PC-3 (cell line): ENCODE measurements around the gene RPS26. TPM values are rescaled to one million over a fixed set of nuclear protein-coding genes. Genes with fewer than 3 reads are reported as not detected.

Experiments
- ATAC-seq: fragments of 200-7000 bp; cut with Tn5 transposase; 2 replicates; pipeline ENCODE4 v1.9.1; 2020; ENCODE audit warnings: mild to moderate bottlenecking, moderate library complexity
- BruUV-seq: library from RNA; stranded (reverse); fragments of 400-500 nt; replicated peaks from 2 replicates; lab custom pipeline; 2021; lab: Mats Ljungman, UMichigan
- CTCF ChIA-PET: fragments of 300-600 bp; sonication (Branson Sonifier 250); formaldehyde crosslinking; loops from one replicate; lab custom pipeline; 2022; ENCODE audit warnings: antibody characterized with exemption; lab: Charles Lee
- POLR2A ChIA-PET: fragments of 300-600 bp; sonication (Branson Sonifier 250); formaldehyde crosslinking; loops from one replicate; lab custom pipeline; 2022; ENCODE audit warnings: antibody characterized with exemption; ENCODE audit not compliant: unreplicated experiment; lab: Charles Lee
- DNase-seq: peaks from one replicate; pipeline ENCODE4 v3.0.0-alpha.2; 2015
- H2AFZ ChIP-seq: fragments of 300-600 bp; sonication (generic); 2 replicates; pipeline ENCODE4 v1.6.0; 2016; ENCODE audit warnings: antibody characterized with exemption, low read length
- H3F3A ChIP-seq: fragments of 300-600 bp; sonication (generic); one replicate; pipeline ENCODE4 v1.6.0; 2017; ENCODE audit warnings: antibody characterized with exemption, low read length, control low read depth, mild to moderate bottlenecking; ENCODE audit not compliant: unreplicated experiment
- H3K27ac ChIP-seq: fragments of 300-600 bp; sonication (generic); 2 replicates; pipeline ENCODE4 v1.5.1; 2016; ENCODE audit warnings: mild to moderate bottlenecking, low read length
- H3K27me3 ChIP-seq: fragments of 300-600 bp; sonication (generic); 2 replicates; pipeline ENCODE4 v1.6.1; 2016; ENCODE audit warnings: low read length, mixed read lengths
- H3K36me3 ChIP-seq: fragments of 300-600 bp; sonication (generic); 2 replicates; pipeline ENCODE4 v1.6.1; 2016; ENCODE audit warnings: low read depth, mixed run types, low read length, mixed read lengths
- H3K4me1 ChIP-seq: fragments of 300-600 bp; sonication (generic); 2 replicates; pipeline ENCODE4 v1.5.1; 2016; ENCODE audit warnings: low read length; ENCODE audit not compliant: insufficient read depth
- H3K4me2 ChIP-seq: fragments of 300-600 bp; sonication (generic); 2 replicates; pipeline ENCODE4 v1.6.0; 2016; ENCODE audit warnings: low read length
- H3K4me3 ChIP-seq: fragments of 300-600 bp; sonication (generic); 2 replicates; pipeline ENCODE4 v1.5.1; 2016; ENCODE audit warnings: mild to moderate bottlenecking, low read length, mixed read lengths
- H3K79me2 ChIP-seq: fragments of 300-600 bp; sonication (generic); 2 replicates; pipeline ENCODE4 v1.6.1; 2017; ENCODE audit warnings: low read length, mixed read lengths
- H3K9ac ChIP-seq: fragments of 300-600 bp; sonication (generic); 2 replicates; pipeline ENCODE4 v1.6.0; 2016; ENCODE audit warnings: mild to moderate bottlenecking, low read length
- H3K9me2 ChIP-seq: fragments of 300-600 bp; sonication (generic); replicated peaks from 2 replicates; pipeline ENCODE4 v1.6.1; 2016; ENCODE audit warnings: mixed run types, low read length, mixed read lengths
- H3K9me3 ChIP-seq: fragments of 300-600 bp; sonication (generic); 2 replicates; pipeline ENCODE4 v1.6.1; 2016; ENCODE audit warnings: low read length, mixed read lengths
- H4K20me1 ChIP-seq: fragments of 300-600 bp; sonication (generic); 2 replicates; pipeline ENCODE4 v1.6.1; 2016; ENCODE audit warnings: low read length, mixed read lengths
- CTCF ChIP-seq: fragments of 300-600 bp; sonication (generic); conservative IDR thresholded peaks from 2 replicates; pipeline ENCODE4 v1.5.1; 2017; ENCODE audit warnings: antibody characterized with exemption, low read depth, mild to moderate bottlenecking, low read length
- EZH2 ChIP-seq: fragments of 300-600 bp; sonication (generic); IDR thresholded peaks from one replicate; pipeline ENCODE4 v1.6.1; 2017; ENCODE audit warnings: antibody characterized with exemption, mild to moderate bottlenecking, low read length; ENCODE audit not compliant: unreplicated experiment
- EZH2phosphoT487 ChIP-seq: fragments of 300-600 bp; sonication (generic); IDR thresholded peaks from 2 replicates; pipeline ENCODE4 v1.6.1; 2018; ENCODE audit warnings: mild to moderate bottlenecking, antibody characterized with exemption, low read length, borderline replicate concordance
- intact Hi-C: fragments of 100-400 bp; cut with micrococcal nuclease; formaldehyde crosslinking; loops from 2 replicates; pipeline ENCODE4 v1.9.0; 2023
- total RNA-seq: library from RNA; depleted of rRNA; stranded (reverse); fragments of >200 nt; gene quantifications from 2 replicates; pipeline ENCODE4 v1.2.3, GENCODE V29; 2014

RPS26 gene
- total RNA-seq, 1 experiment from 2014 or later = 320 TPM

GRCh38 chr12:56080556-56081138 lies 38.9 kb downstream of the RPS26 start:
- Histone ChIP-seq H3K27me3 (no peaks in the 10 kb centered on the region), H3K9me2 (no peaks in the 10 kb centered on the region), H2AFZ (peak overlapping the region; percentile 93), H3K4me2 (peak overlapping the region; percentile 93), H3K4me1 (peaks cover 19% of the 10 kb centered on the region), H3K9ac (peak overlapping the region; percentile 76), H3K9me3 (no peaks in the 10 kb centered on the region), H4K20me1 (no peaks in the 10 kb centered on the region), H3K36me3 (no peaks in the 10 kb centered on the region), H3K4me3 (peak overlapping the region; percentile 86), H3F3A (no peaks in the 10 kb centered on the region), H3K27ac (peak overlapping the region; percentile 82), H3K79me2 (peaks cover 30% of the 10 kb centered on the region)
- ATAC-seq (no peak), DNase-seq (peak; percentile 42)
- CTCF ChIA-PET = interaction anchor here (0.6 kb wide), 2 partner anchors 251 to 607 kb away, joined by 3 to 12 read pairs; no protein-coding TSS in a partner anchor
- POLR2A ChIA-PET = interaction anchor here (0.6 kb wide), 2 partner anchors 38 to 352 kb away, joined by 3 to 8 read pairs; partner anchors contain the start of gene ZC3H10
- no peak for TF ChIP-seq EZH2
- peak; percentile 35; the same call in 1 of the 2 replicates for TF ChIP-seq CTCF
- TSS peak; percentile 32 for BruUV-seq
- intact Hi-C loops = no loop called here

- ChIA-PET POLR2A (interaction anchor here (0.6 kb wide), 1 partner anchor 37 kb away, joined by 3 read pairs; the partner anchor contains the start of gene ZC3H10), CTCF (no interaction called here)
- Histone ChIP-seq H3K9ac (peak overlapping the region; percentile 76; the same call in 1 of the 2 replicates), H3K36me3 (no peaks in the 10 kb centered on the region), H3K4me3 (peak overlapping the region; percentile 86), H3K27ac (no peak overlapping the region), H4K20me1 (no peaks in the 10 kb centered on the region), H2AFZ (no peak overlapping the region), H3K4me2 (peak overlapping the region; percentile 93), H3K9me2 (no peaks in the 10 kb centered on the region), H3K4me1 (peaks cover 29% of the 10 kb centered on the region), H3K9me3 (no peaks in the 10 kb centered on the region), H3K27me3 (no peaks in the 10 kb centered on the region), H3F3A (no peaks in the 10 kb centered on the region), H3K79me2 (peaks cover 30% of the 10 kb centered on the region)
- intact Hi-C loops = no loop called here
- DNase-seq (no peak), ATAC-seq (no peak)
- BruUV-seq = no TSS peak
- no peak for TF ChIP-seq EZH2
- TF ChIP-seq CTCF = no peak
- no peak for TF ChIP-seq EZH2phosphoT487
Observed at GRCh38 chr12:56081393-56082347, 40.0 kb downstream of the RPS26 start.
